GM13977 (cell line): Measurements from ENCODE around the gene PDE2A.

Source experiments
- DNase-seq: peaks from one replicate; pipeline ENCODE4 v3.0.0; 2012; ENCODE audit warnings: low spot score
- in situ Hi-C: fragments of 300-500 bp; cut with MboI; formaldehyde crosslinking; loops from one replicate; pipeline ENCODE4 v1.12.0; 2022; ENCODE audit warnings: low sequenced_read_pairs, low pct_unique_long_range_greater_than_20kb, mixed read lengths, inconsistent platforms; ENCODE audit not compliant: unreplicated experiment
- TF ChIP-seq, protein P1 (sequence below): IDR thresholded peaks from 2 replicates; pipeline ENCODE4 v1.5.1; 2012; ENCODE audit warnings: mild to moderate bottlenecking, control low read depth; ENCODE audit not compliant: insufficient read depth; ENCODE audit errors: extremely low read depth, missing control alignments

The PDE2A gene

DNA sequence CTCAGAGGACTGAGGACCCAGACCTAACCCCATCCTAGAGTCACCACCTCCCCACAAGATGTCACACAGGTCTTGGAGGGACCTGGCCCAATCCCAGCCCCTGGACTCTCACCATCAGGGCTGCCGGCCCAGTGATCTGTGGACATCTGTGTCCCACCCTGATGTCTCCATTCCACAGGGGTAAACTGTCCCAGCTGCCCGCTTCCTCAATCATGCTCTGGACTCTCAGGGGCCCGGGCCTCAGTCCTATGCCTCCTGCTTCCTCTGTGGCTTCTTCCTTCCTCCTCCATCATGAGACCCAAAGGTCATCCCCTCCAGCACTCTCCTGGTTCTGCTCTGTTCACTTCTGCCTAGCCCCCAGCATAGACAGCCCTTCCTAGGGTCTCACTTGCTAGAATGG lies 45.8 kb upstream of the PDE2A start:
- DNase-seq: no peak
- in situ Hi-C loops: loop anchor here (25.0 kb wide), 1 partner anchor 467 kb away; no protein-coding TSS in a partner anchor
- TF ChIP-seq, protein P1, sequence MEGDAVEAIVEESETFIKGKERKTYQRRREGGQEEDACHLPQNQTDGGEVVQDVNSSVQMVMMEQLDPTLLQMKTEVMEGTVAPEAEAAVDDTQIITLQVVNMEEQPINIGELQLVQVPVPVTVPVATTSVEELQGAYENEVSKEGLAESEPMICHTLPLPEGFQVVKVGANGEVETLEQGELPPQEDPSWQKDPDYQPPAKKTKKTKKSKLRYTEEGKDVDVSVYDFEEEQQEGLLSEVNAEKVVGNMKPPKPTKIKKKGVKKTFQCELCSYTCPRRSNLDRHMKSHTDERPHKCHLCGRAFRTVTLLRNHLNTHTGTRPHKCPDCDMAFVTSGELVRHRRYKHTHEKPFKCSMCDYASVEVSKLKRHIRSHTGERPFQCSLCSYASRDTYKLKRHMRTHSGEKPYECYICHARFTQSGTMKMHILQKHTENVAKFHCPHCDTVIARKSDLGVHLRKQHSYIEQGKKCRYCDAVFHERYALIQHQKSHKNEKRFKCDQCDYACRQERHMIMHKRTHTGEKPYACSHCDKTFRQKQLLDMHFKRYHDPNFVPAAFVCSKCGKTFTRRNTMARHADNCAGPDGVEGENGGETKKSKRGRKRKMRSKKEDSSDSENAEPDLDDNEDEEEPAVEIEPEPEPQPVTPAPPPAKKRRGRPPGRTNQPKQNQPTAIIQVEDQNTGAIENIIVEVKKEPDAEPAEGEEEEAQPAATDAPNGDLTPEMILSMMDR: no peak

DNA sequence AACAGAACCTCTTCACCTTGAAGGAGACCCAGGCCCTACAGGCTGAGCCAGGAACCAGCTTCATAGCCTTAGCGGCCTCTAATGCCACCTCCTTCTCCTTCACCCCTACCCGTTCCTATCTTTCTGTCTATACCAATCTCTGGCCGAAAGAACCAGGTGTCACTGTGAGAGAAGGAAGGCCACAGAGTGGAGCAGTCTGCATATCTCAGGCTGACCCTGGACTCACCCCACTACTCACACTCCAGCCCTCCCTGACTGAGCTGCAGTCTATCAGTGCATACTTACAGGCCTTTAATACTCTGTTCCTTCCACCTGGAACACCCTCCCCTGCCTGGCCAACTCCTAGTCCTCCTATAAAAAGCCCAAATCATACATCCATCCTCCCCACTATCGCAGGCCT lies 45.3 kb upstream of the PDE2A start:
- TF ChIP-seq, protein P1: no peak
- DNase-seq: no peak
- in situ Hi-C loops: loop anchor here (25.0 kb wide), 1 partner anchor 468 kb away; no protein-coding TSS in a partner anchor

DNA sequence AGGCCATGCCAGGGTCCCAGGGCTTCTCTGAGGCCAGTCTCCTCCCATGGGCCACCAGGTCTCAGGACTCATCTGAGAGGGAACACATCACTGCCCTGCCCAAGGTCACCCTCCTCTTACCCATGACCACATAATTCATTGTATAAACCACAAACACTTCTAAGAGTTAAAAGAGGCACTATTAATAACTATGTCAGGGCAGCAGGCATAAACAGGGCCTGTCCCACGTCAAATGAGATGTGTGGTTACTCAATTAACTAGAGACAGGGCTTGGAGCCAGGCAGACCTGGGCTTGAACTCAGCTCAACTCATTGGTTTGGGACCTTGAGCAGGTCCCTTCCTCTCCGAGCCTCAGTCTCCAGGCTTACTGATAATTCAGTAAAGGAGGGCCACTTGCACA lies 44.9 kb upstream of the PDE2A start:
- DNase-seq: no peak
- TF ChIP-seq, protein P1: no peak
- in situ Hi-C loops: loop anchor here (25.0 kb wide), 1 partner anchor 468 kb away; no protein-coding TSS in a partner anchor

DNA sequence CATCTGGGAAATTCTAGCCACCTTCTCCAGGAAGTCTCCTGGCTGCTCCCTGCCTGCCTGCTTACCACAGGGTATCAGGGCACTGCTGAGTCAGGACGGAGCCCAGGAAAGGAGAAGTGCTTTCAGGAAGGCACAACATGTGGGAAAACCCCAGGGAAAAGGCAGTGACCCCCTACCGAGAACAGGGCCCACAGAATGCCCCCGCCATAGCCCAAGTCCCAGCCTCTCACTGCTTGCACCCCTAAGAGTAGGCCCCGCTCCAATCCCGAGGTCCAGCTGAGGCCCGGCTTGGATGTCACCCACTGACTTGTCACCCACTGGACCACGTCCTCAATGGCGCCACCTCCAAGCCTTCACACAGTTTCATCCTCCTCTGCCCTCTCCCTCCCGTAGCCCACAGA lies 43.9 kb upstream of the PDE2A start:
- no peak for DNase-seq
- TF ChIP-seq, protein P1: no peak
- in situ Hi-C loops: loop anchor here (25.0 kb wide), 1 partner anchor 469 kb away; no protein-coding TSS in a partner anchor

DNA sequence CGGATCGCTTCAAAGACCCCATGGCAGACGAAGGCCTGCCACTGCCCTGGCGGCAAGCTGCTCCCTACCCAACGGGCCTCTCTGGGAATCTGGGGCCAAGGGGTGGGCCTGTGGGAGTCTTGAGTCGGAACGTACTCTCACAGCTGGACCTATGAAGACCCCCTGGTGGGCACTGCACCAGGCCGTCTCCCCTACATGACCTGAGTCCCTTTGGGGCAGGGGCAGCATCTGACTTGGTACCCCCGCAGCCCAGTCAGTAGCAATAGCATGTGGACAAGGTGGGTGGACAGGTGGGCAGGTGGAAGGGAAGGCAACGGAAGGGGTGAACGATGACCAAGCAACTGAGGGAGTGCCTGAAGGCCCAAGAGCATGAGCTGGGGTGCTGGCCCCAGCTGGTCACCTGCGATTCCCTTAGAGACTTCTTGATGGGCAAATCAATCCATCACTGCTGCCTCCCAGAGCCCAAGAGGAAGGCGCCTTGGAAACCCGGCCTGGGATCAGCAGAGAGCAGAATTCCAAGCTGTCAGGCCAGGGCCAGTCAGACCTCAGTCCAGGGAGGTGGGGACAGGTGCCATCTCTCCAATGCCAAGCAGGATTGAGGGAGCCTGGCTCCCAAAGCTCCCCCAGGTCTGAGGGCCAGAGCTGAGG lies 42.7 kb upstream of the PDE2A start:
- in situ Hi-C loops: loop anchor here (25.0 kb wide), 1 partner anchor 470 kb away; no protein-coding TSS in a partner anchor
- DNase-seq: no peak
- TF ChIP-seq, protein P1: no peak

DNA sequence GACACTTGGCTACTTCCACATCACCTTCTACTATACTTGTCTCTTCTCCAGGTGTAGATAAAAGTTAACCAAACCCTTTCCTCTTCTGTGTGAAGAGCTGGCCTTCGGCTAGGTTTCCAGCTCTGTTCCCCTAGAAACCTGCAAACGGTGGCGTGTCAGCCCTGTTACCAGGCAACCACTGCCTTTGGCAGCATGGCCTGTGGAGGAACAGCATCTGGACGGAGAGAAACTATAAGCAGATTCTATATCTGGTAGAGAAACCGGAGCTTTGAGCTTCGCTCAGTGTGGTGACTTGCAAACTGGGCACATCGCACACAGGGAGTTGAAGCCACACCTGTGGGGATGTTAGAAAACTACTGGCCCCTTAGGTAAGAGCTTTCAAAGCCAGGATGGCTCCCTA lies 42.1 kb upstream of the PDE2A start:
- no peak for DNase-seq
- TF ChIP-seq, protein P1: no peak
- in situ Hi-C loops: loop anchor here (25.0 kb wide), 1 partner anchor 471 kb away; no protein-coding TSS in a partner anchor
